Activated T-cell treated with anti-CD3 and anti-CD28 coated beads, Interleukin-2, amount 50 U/mL, for 4 hours (primary cell): ENCODE results near the gene MDN1. TPM values are rescaled to one million over a fixed set of nuclear protein-coding genes. Genes with fewer than 3 reads are reported as not detected.

Source experiments
- ATAC-seq, 2 donors: fragments of 200-7000 bp; cut with Tn5 transposase; one replicate each; pipeline ENCODE4 v1.10.0; 2021
- DNase-seq: peaks from one replicate; pipeline ENCODE4 v3.0.0-alpha.2; 2020
- H3K27me3 Mint-ChIP-seq: one replicate; pipeline ENCODE4 v1.8.0; 2021; ENCODE audit warnings: low read depth, mixed read lengths
- H3K36me3 Mint-ChIP-seq: one replicate; pipeline ENCODE4 v1.8.0; 2022; ENCODE audit warnings: mixed read lengths; ENCODE audit not compliant: insufficient read depth
- H3K4me1 Mint-ChIP-seq: one replicate; pipeline ENCODE4 v1.8.0; 2021; ENCODE audit warnings: low read depth, mixed read lengths
- H3K4me3 Mint-ChIP-seq: one replicate; pipeline ENCODE4 v1.8.0; 2021; ENCODE audit warnings: mild to moderate bottlenecking, moderate library complexity, mixed read lengths
- H3K9me3 Mint-ChIP-seq: one replicate; pipeline ENCODE4 v1.8.0; 2021; ENCODE audit warnings: mixed read lengths
- total RNA-seq, 3 donors: library from RNA; stranded (reverse); gene quantifications; one replicate each; pipeline ENCODE4 v1.2.1, GENCODE V29; 2021

MDN1 gene
- total RNA-seq, 3 donors from 2014 or later, result 74.7 to 93.0 (median 86.3) TPM

GRCh38 chr6:89716532-89716931 lies 103.1 kb downstream of the MDN1 start:
- DNase-seq (no peak), ATAC-seq (no peak)
- Mint-ChIP-seq H3K4me1 (no peaks in the 10 kb centered on the region), H3K9me3 (no peaks in the 10 kb centered on the region), H3K36me3 (peaks cover 70% of the 10 kb centered on the region), H3K4me3 (no peak overlapping the region), H3K27me3 (no peaks in the 10 kb centered on the region)

DNA sequence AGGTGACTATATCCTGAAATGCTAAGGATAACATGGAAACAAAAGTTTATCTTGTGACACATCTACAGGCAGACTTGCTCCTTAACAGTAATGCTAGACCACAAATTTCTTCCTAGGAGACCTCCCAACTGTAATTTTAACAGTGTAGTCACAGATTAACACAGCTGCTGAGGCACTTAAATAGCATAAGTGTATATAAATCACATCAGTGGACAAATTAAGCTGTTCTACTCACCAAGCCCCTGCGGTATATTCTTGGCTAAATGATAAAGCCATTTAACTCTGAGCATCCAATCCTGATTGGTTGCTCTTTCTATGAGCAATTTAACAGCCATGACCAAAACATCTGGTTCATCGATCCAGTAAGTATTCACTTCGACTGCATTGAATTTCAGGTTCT lies 107.8 kb downstream of the MDN1 start:
- peaks cover 69% of the 10 kb centered on the region for H3K36me3 Mint-ChIP-seq
- H3K27me3 Mint-ChIP-seq, result no peaks in the 10 kb centered on the region
- no peak for DNase-seq
- ATAC-seq, result no peak
- no peaks in the 10 kb centered on the region for H3K9me3 Mint-ChIP-seq
- no peak overlapping the region for H3K4me3 Mint-ChIP-seq
- H3K4me1 Mint-ChIP-seq, result no peaks in the 10 kb centered on the region

DNA sequence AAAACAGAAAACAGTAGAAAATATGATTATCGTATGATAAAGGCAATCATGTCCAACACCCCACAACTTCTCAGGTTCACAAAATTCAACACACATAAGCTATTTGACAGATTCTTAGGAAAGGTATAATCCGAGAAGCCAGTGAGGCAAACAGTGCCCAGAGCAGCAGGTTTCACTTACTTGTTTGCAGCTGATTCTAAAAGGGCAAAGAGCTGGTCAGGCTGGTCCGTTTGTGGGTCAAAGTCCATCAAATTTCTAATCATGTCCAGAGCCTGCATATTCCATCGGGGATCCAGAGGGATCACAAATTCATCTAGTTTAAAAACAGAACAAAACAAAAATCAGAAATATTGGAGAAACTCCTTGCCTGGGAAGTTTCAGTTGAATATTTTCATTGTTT lies 111.3 kb downstream of the MDN1 start:
- Mint-ChIP-seq H3K9me3 (no peaks in the 10 kb centered on the region), H3K4me3 (no peak overlapping the region), H3K27me3 (no peaks in the 10 kb centered on the region), H3K36me3 (peaks cover 53% of the 10 kb centered on the region), H3K4me1 (no peaks in the 10 kb centered on the region)
- DNase-seq, result no peak
- no peak for ATAC-seq

DNA sequence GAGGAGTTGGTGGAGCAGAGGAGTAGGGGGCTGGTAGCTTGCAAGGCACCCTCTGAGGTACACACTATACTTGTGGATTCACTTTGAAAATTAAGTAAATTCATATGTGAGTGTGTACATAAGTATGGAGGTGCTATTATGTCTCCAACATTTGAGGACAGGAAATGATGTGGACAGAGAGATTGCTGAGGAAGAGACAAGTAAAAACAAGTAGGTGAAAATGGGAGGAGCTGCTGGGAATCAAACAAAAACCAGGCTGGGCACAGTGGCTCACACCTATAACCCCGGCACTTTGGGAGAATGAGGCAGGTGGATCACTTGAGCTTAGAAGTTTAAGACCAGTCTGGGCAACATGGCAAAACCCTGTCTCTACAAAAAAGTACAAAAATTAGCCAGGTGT lies 111.8 kb downstream of the MDN1 start:
- H3K4me3 Mint-ChIP-seq, result no peak overlapping the region
- ATAC-seq, result no peak
- no peaks in the 10 kb centered on the region for H3K4me1 Mint-ChIP-seq
- H3K9me3 Mint-ChIP-seq, result no peaks in the 10 kb centered on the region
- H3K27me3 Mint-ChIP-seq, result no peaks in the 10 kb centered on the region
- H3K36me3 Mint-ChIP-seq, result peaks cover 52% of the 10 kb centered on the region
- DNase-seq, result no peak

GRCh38 chr6:89706121-89706520 lies 113.5 kb downstream of the MDN1 start:
- Mint-ChIP-seq H3K9me3 (no peaks in the 10 kb centered on the region), H3K4me3 (no peak overlapping the region), H3K27me3 (no peaks in the 10 kb centered on the region), H3K4me1 (no peaks in the 10 kb centered on the region), H3K36me3 (peaks cover 57% of the 10 kb centered on the region)
- DNase-seq (no peak), ATAC-seq (no peak)

- Mint-ChIP-seq H3K9me3 (no peaks in the 10 kb centered on the region), H3K4me3 (no peak overlapping the region), H3K4me1 (no peaks in the 10 kb centered on the region), H3K27me3 (no peaks in the 10 kb centered on the region), H3K36me3 (peaks cover 54% of the 10 kb centered on the region)
- ATAC-seq (no peak), DNase-seq (no peak)
Measured at GRCh38 chr6:89703292-89703691, 116.3 kb downstream of the MDN1 start.

DNA sequence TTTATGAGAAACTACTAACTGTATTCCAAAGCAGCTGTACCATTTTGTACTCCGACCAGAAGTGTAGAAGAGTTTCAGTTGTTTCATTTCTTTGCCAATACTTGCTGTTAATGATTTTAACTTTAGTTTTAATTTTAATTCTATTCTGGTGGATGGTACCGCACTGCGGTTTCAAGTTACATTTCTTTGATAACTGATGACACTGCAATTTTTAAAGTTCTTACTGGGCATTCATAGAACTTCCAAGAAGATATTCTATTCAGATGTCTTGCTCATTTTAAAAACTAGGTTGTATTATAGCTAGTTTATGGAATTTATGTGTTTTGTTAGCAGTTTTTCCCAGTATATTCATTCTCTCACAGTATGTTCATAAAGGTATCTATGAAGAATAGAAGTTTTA lies 117.2 kb downstream of the MDN1 start:
- Mint-ChIP-seq H3K36me3 (peaks cover 44% of the 10 kb centered on the region), H3K4me3 (no peak overlapping the region), H3K9me3 (no peaks in the 10 kb centered on the region), H3K27me3 (no peaks in the 10 kb centered on the region), H3K4me1 (no peaks in the 10 kb centered on the region)
- DNase-seq, result no peak
- ATAC-seq, result no peak

- ATAC-seq (no peak), DNase-seq (no peak)
- Mint-ChIP-seq H3K4me1 (no peaks in the 10 kb centered on the region), H3K4me3 (no peak overlapping the region), H3K36me3 (peaks cover 51% of the 10 kb centered on the region), H3K9me3 (no peaks in the 10 kb centered on the region), H3K27me3 (no peaks in the 10 kb centered on the region)
Measured at GRCh38 chr6:89695667-89696066, 123.9 kb downstream of the MDN1 start.

GRCh38 chr6:89694428-89694827 lies 125.2 kb downstream of the MDN1 start:
- Mint-ChIP-seq H3K36me3 (peaks cover 56% of the 10 kb centered on the region), H3K9me3 (no peaks in the 10 kb centered on the region), H3K4me1 (no peaks in the 10 kb centered on the region), H3K4me3 (no peak overlapping the region), H3K27me3 (no peaks in the 10 kb centered on the region)
- no peak for DNase-seq
- no peak for ATAC-seq

DNA sequence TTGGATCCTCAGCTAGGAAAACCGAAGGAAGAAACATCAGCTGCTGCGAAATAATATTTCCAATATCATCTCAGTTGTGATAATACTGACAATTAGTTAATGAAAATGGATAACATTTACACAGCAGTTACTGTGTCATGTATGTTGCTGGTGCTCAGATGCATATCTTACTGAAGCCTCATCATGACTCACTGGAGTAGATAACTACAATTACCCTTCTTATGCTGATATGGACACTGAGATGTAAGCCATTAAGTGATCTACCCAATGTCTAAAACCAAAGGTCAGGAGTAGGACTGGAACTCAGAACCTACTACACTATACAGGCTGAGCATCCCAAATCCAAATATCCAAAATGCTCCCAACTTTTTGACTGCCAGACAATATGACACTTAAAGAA lies 126.4 kb downstream of the MDN1 start:
- no peaks in the 10 kb centered on the region for H3K9me3 Mint-ChIP-seq
- no peaks in the 10 kb centered on the region for H3K4me1 Mint-ChIP-seq
- H3K27me3 Mint-ChIP-seq, result no peaks in the 10 kb centered on the region
- ATAC-seq (no peak), DNase-seq (no peak)
- H3K4me3 Mint-ChIP-seq, result no peak overlapping the region
- peaks cover 58% of the 10 kb centered on the region for H3K36me3 Mint-ChIP-seq

DNA sequence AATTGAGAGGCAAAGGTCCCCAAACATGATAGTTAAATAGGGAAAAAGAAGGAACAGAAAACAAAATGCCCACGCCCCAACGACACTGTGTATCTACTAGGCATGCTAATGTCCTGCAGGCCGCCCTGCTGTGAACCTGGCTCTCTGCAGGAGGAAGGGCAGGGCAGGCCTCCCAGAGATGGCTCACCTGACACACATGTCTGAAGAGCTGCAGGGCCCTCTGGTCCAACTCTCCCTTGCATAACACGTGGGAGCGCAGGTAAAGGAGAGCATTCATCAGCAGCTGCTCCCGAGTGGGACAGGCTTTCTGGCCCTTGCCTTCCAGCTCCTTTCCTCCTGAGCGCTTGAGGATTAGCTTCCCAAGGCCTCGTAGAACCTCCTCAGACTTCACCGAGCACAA lies 127.3 kb downstream of the MDN1 start:
- no peaks in the 10 kb centered on the region for H3K9me3 Mint-ChIP-seq
- H3K4me1 Mint-ChIP-seq, result no peaks in the 10 kb centered on the region

GRCh38 chr6:89690944-89691324 lies 128.7 kb downstream of the MDN1 start:
- ATAC-seq (no peak), DNase-seq (no peak)
- H3K9me3 Mint-ChIP-seq, result no peaks in the 10 kb centered on the region
- H3K4me1 Mint-ChIP-seq, result no peaks in the 10 kb centered on the region
- H3K4me3 Mint-ChIP-seq, result no peak overlapping the region
- H3K36me3 Mint-ChIP-seq, result peaks cover 65% of the 10 kb centered on the region
- no peaks in the 10 kb centered on the region for H3K27me3 Mint-ChIP-seq

More for the DNA sequence above, 127.3 kb downstream of the MDN1 start:
- Mint-ChIP-seq H3K4me3 (no peak overlapping the region), H3K27me3 (no peaks in the 10 kb centered on the region), H3K36me3 (peaks cover 68% of the 10 kb centered on the region)
- ATAC-seq (no peak), DNase-seq (no peak)

GRCh38 chr6:89689732-89690131 lies 129.9 kb downstream of the MDN1 start:
- Mint-ChIP-seq H3K36me3 (peaks cover 69% of the 10 kb centered on the region), H3K4me3 (no peak overlapping the region), H3K4me1 (no peaks in the 10 kb centered on the region), H3K9me3 (no peaks in the 10 kb centered on the region), H3K27me3 (no peaks in the 10 kb centered on the region)
- ATAC-seq (no peak), DNase-seq (no peak)

GRCh38 chr6:89688328-89688727 lies 131.3 kb downstream of the MDN1 start:
- H3K4me3 Mint-ChIP-seq, result no peak overlapping the region
- H3K27me3 Mint-ChIP-seq, result no peaks in the 10 kb centered on the region
- H3K9me3 Mint-ChIP-seq, result no peaks in the 10 kb centered on the region
- peaks cover 65% of the 10 kb centered on the region for H3K36me3 Mint-ChIP-seq
- no peaks in the 10 kb centered on the region for H3K4me1 Mint-ChIP-seq
- ATAC-seq, result no peak
- DNase-seq, result no peak

DNA sequence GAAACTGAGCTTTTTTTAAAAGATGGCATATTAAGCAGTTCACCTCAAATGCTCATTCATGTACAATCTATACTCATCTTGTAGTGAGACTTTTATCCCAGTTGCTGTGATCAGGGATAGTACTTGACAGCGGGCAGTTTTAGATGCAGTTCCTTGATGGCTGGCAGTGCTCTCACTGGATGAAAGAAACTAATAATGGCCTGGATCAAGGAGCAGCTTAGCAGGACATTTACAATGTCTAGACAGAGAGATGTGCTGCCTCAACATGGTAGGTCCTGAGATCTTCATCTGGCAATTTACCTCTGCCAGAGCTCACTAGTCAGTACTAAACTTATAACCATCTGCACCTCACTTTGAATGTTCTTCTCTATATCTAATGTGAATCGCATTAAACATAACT lies 134.3 kb downstream of the MDN1 start:
- H3K27me3 Mint-ChIP-seq, result no peaks in the 10 kb centered on the region
- DNase-seq, result no peak
- H3K36me3 Mint-ChIP-seq, result peaks cover 56% of the 10 kb centered on the region
- H3K4me3 Mint-ChIP-seq, result no peak overlapping the region
- no peaks in the 10 kb centered on the region for H3K4me1 Mint-ChIP-seq
- no peak for ATAC-seq
- no peaks in the 10 kb centered on the region for H3K9me3 Mint-ChIP-seq

DNA sequence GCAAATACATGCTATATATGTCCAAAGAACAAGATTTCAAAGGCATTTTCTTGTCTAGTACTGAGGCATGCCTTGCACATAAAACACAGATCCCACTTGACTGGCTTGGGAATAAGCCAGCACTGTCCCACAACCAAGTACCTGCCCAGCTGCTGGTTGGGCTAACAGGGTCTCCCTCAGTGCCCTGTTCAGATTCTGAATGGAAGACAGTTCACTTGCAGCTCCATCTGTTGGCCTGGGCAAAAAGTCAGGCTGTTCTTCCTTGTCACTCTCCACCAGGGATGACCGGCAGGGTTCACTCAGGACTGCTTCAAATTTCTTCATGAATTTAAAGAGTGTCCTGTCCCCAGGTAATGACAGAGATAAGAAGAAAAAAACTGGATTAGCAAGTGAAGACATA lies 136.6 kb downstream of the MDN1 start:
- DNase-seq, result no peak
- Mint-ChIP-seq H3K4me1 (no peaks in the 10 kb centered on the region), H3K9me3 (no peaks in the 10 kb centered on the region), H3K27me3 (no peaks in the 10 kb centered on the region), H3K4me3 (no peak overlapping the region), H3K36me3 (peaks cover 56% of the 10 kb centered on the region)
- ATAC-seq, result no peak
